Mesothelial cell of epicardium (in vitro differentiated cells): ENCODE measurements around the gene EFNA4. TPM values are rescaled to one million over a fixed set of nuclear protein-coding genes. Genes with fewer than 3 reads are reported as not detected.
A peak's percentile ranks its signal among the peaks of the same experiment; 100 is the strongest.

ENCODE experiments used
- DNase-seq, 2 experiments: peaks; one replicate each; pipeline ENCODE4 v3.0.0; 2021; ENCODE audit warnings: low spot score in 2 of 2; ENCODE audit not compliant: unreplicated experiment in 2 of 2
- H3K27ac Mint-ChIP-seq: 2 replicates; pipeline ENCODE4 v1.8.0; 2021; ENCODE audit warnings: mixed read lengths
- H3K27me3 Mint-ChIP-seq: 2 replicates; pipeline ENCODE4 v1.8.0; 2021; ENCODE audit warnings: low read depth, mixed read lengths
- H3K36me3 Mint-ChIP-seq: 2 replicates; pipeline ENCODE4 v1.8.0; 2021; ENCODE audit warnings: mixed read lengths
- H3K4me1 Mint-ChIP-seq: 2 replicates; pipeline ENCODE4 v1.8.0; 2021; ENCODE audit warnings: mixed read lengths
- H3K4me3 Mint-ChIP-seq: 2 replicates; pipeline ENCODE4 v1.8.0; 2021; ENCODE audit warnings: mild to moderate bottlenecking, moderate library complexity, mixed read lengths
- H3K9me3 Mint-ChIP-seq: 2 replicates; pipeline ENCODE4 v1.8.0; 2021; ENCODE audit warnings: mixed read lengths
- total RNA-seq: library from RNA; stranded (reverse); gene quantifications from 3 replicates; pipeline ENCODE4 v1.2.1, GENCODE V29; 2021
- TF ChIP-seq, protein P1 (sequence below): fragments of 200-600 bp; sonication (generic); IDR thresholded peaks from one replicate; pipeline ENCODE4 v1.5.0; 2021; ENCODE audit warnings: antibody characterized with exemption; ENCODE audit not compliant: unreplicated experiment

Gene EFNA4
- total RNA-seq, 1 donor from 2014 or later, result 31.2 TPM

DNA sequence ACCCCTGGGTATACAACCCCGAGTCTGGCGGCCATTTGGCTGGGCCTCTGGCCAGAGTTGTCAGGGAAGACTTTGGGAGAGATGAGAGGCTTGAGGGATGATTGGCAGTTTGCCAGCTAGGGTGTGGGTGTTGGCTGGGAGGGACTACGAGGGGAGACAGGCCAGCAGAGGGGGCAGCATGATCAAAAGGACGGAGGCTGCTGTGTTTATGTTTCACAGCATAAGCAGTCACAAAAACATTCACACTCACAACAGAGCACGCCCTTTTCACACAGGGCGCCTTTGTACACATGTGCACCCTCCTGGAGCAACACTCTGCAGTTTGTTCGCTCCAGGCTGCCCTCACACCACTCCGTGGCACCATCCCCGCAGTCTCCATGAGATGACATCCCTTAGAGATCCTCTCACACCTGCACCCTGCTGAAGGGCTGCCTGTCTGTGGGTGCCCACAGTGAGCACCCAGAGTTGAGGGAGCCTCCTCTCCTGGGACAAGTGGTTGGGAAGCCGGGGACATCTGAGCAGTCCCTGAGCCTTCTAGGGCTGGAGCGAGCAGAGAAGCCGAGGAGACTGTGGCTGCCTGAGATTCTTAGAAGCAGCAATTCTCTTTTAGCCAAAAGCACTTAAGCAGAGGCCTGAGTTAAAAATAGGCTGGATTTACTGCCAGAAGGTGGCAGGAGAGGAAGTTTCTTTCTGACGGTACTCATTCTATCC, 30.5 kb downstream of the EFNA4 start:
- peak; percentile 59 to 74 for DNase-seq
- TF ChIP-seq, protein P1, sequence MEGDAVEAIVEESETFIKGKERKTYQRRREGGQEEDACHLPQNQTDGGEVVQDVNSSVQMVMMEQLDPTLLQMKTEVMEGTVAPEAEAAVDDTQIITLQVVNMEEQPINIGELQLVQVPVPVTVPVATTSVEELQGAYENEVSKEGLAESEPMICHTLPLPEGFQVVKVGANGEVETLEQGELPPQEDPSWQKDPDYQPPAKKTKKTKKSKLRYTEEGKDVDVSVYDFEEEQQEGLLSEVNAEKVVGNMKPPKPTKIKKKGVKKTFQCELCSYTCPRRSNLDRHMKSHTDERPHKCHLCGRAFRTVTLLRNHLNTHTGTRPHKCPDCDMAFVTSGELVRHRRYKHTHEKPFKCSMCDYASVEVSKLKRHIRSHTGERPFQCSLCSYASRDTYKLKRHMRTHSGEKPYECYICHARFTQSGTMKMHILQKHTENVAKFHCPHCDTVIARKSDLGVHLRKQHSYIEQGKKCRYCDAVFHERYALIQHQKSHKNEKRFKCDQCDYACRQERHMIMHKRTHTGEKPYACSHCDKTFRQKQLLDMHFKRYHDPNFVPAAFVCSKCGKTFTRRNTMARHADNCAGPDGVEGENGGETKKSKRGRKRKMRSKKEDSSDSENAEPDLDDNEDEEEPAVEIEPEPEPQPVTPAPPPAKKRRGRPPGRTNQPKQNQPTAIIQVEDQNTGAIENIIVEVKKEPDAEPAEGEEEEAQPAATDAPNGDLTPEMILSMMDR, result peak; percentile 18
- Mint-ChIP-seq H3K9me3 (no peaks in the 10 kb centered on the region), H3K27ac (peak overlapping the region; percentile 93), H3K4me1 (peaks cover 33% of the 10 kb centered on the region), H3K27me3 (peaks cover 1% of the 10 kb centered on the region), H3K36me3 (no peaks in the 10 kb centered on the region), H3K4me3 (no peak overlapping the region)

- H3K4me3 Mint-ChIP-seq, result no peak overlapping the region
- H3K27me3 Mint-ChIP-seq, result peaks cover 1% of the 10 kb centered on the region
- DNase-seq, result no peak
- H3K36me3 Mint-ChIP-seq, result no peaks in the 10 kb centered on the region
- H3K27ac Mint-ChIP-seq, result peak overlapping the region; percentile 33
- peaks cover 33% of the 10 kb centered on the region for H3K4me1 Mint-ChIP-seq
- no peaks in the 10 kb centered on the region for H3K9me3 Mint-ChIP-seq
- TF ChIP-seq, protein P1, result no peak
Observed at GRCh38 chr1:155094622-155094948, 31.0 kb downstream of the EFNA4 start.

DNA sequence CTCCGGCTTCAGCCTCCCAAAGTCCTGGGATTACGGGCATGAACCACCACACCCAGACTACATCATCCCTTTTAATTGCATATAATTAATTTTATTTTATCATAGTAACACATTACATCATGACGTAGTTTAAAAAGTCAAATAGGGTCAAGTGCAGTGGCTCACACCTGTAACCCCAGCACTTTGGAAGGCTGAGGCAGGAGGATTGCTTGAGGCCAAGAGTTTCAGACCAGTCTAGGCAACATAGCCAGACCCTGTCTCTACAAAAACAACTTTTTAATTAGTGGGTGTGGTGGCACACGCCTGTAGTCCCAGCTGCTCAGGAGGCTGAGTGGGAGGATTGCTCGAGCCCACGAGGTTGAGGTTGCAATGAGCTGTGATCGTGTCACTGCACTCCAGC, 35.8 kb downstream of the EFNA4 start:
- H3K36me3 Mint-ChIP-seq, result no peaks in the 10 kb centered on the region
- no peak for DNase-seq
- TF ChIP-seq, protein P1, result no peak
- peaks cover 1% of the 10 kb centered on the region for H3K27me3 Mint-ChIP-seq
- H3K4me3 Mint-ChIP-seq, result no peak overlapping the region
- no peak overlapping the region for H3K27ac Mint-ChIP-seq
- H3K9me3 Mint-ChIP-seq, result no peaks in the 10 kb centered on the region
- H3K4me1 Mint-ChIP-seq, result peaks cover 12% of the 10 kb centered on the region

- Mint-ChIP-seq H3K27me3 (peaks cover 4% of the 10 kb centered on the region), H3K9me3 (no peaks in the 10 kb centered on the region), H3K36me3 (no peaks in the 10 kb centered on the region), H3K4me3 (no peak overlapping the region), H3K27ac (no peak overlapping the region), H3K4me1 (no peaks in the 10 kb centered on the region)
- no peak for DNase-seq
- TF ChIP-seq, protein P1, result no peak
Observed at GRCh38 chr1:155103325-155103724, 39.8 kb downstream of the EFNA4 start.

GRCh38 chr1:155104605-155105534, 41.3 kb downstream of the EFNA4 start:
- Mint-ChIP-seq H3K36me3 (no peaks in the 10 kb centered on the region), H3K4me3 (no peak overlapping the region), H3K27me3 (peaks cover 3% of the 10 kb centered on the region), H3K9me3 (no peaks in the 10 kb centered on the region), H3K27ac (no peak overlapping the region), H3K4me1 (no peaks in the 10 kb centered on the region)
- no peak for DNase-seq
- TF ChIP-seq, protein P1, result no peak
